Prostate gland (tissue), 2 donors: Measurements from ENCODE around the gene WDR83.

ENCODE experiments used
- POLR2A ChIP-seq: fragments of 450-650 bp; IDR thresholded peaks from one replicate; pipeline ENCODE4 v1.6.1; 2016; ENCODE audit warnings: antibody characterized with exemption, mild to moderate bottlenecking
- POLR2AphosphoS5 ChIP-seq: sonication (generic); formaldehyde crosslinking; IDR thresholded peaks from one replicate; pipeline ENCODE4 v1.6.1; 2017; ENCODE audit warnings: antibody characterized with exemption
- TF ChIP-seq, protein P1 (sequence below), 4 experiments: fragments of 200-600 bp in 2 of 4; fragments of 450-650 bp in 2 of 4; sonication (generic) in 2 of 4; IDR thresholded peaks; 1 replicate in 3 of 4; 2 replicates in 1 of 4; pipeline ENCODE4 v1.5.1; 2016 to 2019; ENCODE audit warnings: antibody characterized with exemption in 4 of 4, mild to moderate bottlenecking in 2 of 4, moderate library complexity in 2 of 4

DNA sequence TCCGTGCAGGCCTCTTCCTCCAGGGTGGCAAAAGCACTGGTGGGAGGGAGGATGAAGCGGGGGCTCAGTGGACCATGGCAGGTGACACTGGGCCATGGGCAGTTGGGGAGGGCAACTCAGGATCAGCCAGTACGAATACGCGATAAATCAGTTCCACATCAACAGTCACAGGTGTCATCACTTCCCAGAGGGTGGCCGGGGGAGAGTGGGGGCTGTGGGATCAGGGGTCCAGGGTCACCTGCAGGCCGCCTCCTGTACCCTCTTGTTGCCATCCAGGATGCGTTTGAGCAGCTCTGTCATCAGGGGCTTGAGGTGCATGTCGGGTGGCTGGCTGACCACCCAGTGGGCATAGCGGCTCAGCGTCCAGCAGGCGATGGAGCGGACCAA, 39.7 kb downstream of the WDR83 start:
- TF ChIP-seq POLR2A: no peak
- TF ChIP-seq, protein P1, sequence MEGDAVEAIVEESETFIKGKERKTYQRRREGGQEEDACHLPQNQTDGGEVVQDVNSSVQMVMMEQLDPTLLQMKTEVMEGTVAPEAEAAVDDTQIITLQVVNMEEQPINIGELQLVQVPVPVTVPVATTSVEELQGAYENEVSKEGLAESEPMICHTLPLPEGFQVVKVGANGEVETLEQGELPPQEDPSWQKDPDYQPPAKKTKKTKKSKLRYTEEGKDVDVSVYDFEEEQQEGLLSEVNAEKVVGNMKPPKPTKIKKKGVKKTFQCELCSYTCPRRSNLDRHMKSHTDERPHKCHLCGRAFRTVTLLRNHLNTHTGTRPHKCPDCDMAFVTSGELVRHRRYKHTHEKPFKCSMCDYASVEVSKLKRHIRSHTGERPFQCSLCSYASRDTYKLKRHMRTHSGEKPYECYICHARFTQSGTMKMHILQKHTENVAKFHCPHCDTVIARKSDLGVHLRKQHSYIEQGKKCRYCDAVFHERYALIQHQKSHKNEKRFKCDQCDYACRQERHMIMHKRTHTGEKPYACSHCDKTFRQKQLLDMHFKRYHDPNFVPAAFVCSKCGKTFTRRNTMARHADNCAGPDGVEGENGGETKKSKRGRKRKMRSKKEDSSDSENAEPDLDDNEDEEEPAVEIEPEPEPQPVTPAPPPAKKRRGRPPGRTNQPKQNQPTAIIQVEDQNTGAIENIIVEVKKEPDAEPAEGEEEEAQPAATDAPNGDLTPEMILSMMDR (IDR thresholded peaks at IDR 0.05): no peak
- TF ChIP-seq POLR2AphosphoS5: no peak
